GM18868 (cell line): ENCODE results near the gene RERG.

Experiments used
- ATAC-seq: cut with Tn5 transposase; IDR thresholded peaks from one replicate; pipeline ENCODE4 v1.9.1; 2021; ENCODE audit warnings: mild to moderate bottlenecking, moderate library complexity; ENCODE audit not compliant: unreplicated experiment

Gene RERG

GRCh38 chr12:15220451-15220850, 766 bp downstream of the RERG start:
- ATAC-seq: no peak

- ATAC-seq: no peak
These were observed 2.4 kb downstream of the RERG start for GRCh38 chr12:15218794-15219193.

GRCh38 chr12:15216036-15216889, 5.0 kb downstream of the RERG start:
- ATAC-seq: no peak

GRCh38 chr12:15214851-15215601, 6.2 kb downstream of the RERG start:
- no peak for ATAC-seq

GRCh38 chr12:15212930-15213329, 8.3 kb downstream of the RERG start:
- no peak for ATAC-seq

- no peak for ATAC-seq
These were observed 11.4 kb downstream of the RERG start for GRCh38 chr12:15209782-15210181.

- no peak for ATAC-seq
These were observed 12.2 kb downstream of the RERG start for GRCh38 chr12:15208871-15209656.

- no peak for ATAC-seq
These were observed 13.1 kb downstream of the RERG start for GRCh38 chr12:15208140-15208539.

GRCh38 chr12:15206831-15207389, 14.3 kb downstream of the RERG start:
- no peak for ATAC-seq

- no peak for ATAC-seq
These were observed 14.9 kb downstream of the RERG start for GRCh38 chr12:15206338-15206737.

- ATAC-seq: no peak
These were observed 15.7 kb downstream of the RERG start for GRCh38 chr12:15205341-15206010.

GRCh38 chr12:15201456-15201855, 19.8 kb downstream of the RERG start:
- ATAC-seq: no peak

- no peak for ATAC-seq
These were observed 20.2 kb downstream of the RERG start for GRCh38 chr12:15201056-15201455.

GRCh38 chr12:15200641-15201040, 20.6 kb downstream of the RERG start:
- ATAC-seq: no peak

GRCh38 chr12:15199930-15200329, 21.3 kb downstream of the RERG start:
- no peak for ATAC-seq

GRCh38 chr12:15196678-15197505, 24.3 kb downstream of the RERG start:
- ATAC-seq: no peak

GRCh38 chr12:15196221-15196620, 25.0 kb downstream of the RERG start:
- ATAC-seq: no peak

- no peak for ATAC-seq
These were observed 26.5 kb downstream of the RERG start for GRCh38 chr12:15194456-15195368.

GRCh38 chr12:15193946-15194345, 27.3 kb downstream of the RERG start:
- no peak for ATAC-seq
